ENCODE data around the gene TMEM212.

GRCh38 chr3:171871392-171872274 lies 28.5 kb downstream of the TMEM212 start:
- TF ChIP-seq, protein P1, sequence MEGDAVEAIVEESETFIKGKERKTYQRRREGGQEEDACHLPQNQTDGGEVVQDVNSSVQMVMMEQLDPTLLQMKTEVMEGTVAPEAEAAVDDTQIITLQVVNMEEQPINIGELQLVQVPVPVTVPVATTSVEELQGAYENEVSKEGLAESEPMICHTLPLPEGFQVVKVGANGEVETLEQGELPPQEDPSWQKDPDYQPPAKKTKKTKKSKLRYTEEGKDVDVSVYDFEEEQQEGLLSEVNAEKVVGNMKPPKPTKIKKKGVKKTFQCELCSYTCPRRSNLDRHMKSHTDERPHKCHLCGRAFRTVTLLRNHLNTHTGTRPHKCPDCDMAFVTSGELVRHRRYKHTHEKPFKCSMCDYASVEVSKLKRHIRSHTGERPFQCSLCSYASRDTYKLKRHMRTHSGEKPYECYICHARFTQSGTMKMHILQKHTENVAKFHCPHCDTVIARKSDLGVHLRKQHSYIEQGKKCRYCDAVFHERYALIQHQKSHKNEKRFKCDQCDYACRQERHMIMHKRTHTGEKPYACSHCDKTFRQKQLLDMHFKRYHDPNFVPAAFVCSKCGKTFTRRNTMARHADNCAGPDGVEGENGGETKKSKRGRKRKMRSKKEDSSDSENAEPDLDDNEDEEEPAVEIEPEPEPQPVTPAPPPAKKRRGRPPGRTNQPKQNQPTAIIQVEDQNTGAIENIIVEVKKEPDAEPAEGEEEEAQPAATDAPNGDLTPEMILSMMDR (IDR thresholded peaks at IDR 0.05; ENCODE audit: insufficient read depth, low read depth, low read length) = no peak
- TF ChIP-seq EZH2 (IDR thresholded peaks at IDR 0.05; ENCODE audit: insufficient read depth, low read length) = no peak
